GM23248 (cell line): ENCODE results near the gene ZCRB1.

Experiments used
- EZH2 ChIP-seq: fragments of 200-600 bp; sonication (generic); IDR thresholded peaks from 2 replicates; pipeline ENCODE4 v1.6.1; 2018; ENCODE audit warnings: antibody characterized with exemption, mild to moderate bottlenecking; ENCODE audit not compliant: insufficient read depth, poor library complexity, severe bottlenecking
- EZH2phosphoT487 ChIP-seq: fragments of 200-600 bp; sonication (generic); IDR thresholded peaks from 2 replicates; pipeline ENCODE4 v1.6.1; 2018; ENCODE audit warnings: antibody characterized with exemption, moderate library complexity, mild to moderate bottlenecking, low read depth; ENCODE audit not compliant: insufficient read depth

DNA sequence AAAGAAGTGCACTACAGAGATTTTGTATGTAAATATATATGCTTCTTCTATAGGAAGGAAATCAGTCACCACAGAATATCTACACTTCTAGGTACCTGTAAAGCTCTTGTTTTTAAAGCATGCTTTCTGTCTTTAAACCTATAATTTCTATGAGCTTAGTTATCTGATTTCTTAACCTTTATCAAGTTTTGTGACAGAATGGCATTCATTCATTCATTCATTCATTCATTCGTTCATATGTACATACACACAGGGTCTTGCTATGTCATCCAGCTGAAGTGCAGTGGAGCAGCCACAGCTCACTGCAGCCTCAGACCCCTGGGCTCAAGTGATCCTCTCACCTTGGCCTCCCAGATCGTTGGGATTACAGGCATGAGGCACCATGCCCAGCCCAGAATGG lies 16.1 kb upstream of the ZCRB1 start:
- TF ChIP-seq EZH2 (no peak), EZH2phosphoT487 (no peak)
